Upper lobe of left lung (tissue), 4 donors: Measurements from ENCODE around the gene UBE2L6.

ENCODE experiments used
- POLR2A ChIP-seq, 4 donors: fragments of 450-650 bp; IDR thresholded peaks; one replicate each; pipeline ENCODE4 v1.5.1; 2016 to 2017; ENCODE audit warnings: antibody characterized with exemption in 4 of 4, mild to moderate bottlenecking in 2 of 4
- TF ChIP-seq, protein P1 (sequence below), 6 experiments: fragments of 450-650 bp in 4 of 6; fragments of 200-600 bp in 2 of 6; sonication (generic) in 2 of 6; IDR thresholded peaks; one replicate each; pipeline ENCODE4 v1.5.1; 2016 to 2019; ENCODE audit warnings: antibody characterized with exemption in 6 of 6

DNA sequence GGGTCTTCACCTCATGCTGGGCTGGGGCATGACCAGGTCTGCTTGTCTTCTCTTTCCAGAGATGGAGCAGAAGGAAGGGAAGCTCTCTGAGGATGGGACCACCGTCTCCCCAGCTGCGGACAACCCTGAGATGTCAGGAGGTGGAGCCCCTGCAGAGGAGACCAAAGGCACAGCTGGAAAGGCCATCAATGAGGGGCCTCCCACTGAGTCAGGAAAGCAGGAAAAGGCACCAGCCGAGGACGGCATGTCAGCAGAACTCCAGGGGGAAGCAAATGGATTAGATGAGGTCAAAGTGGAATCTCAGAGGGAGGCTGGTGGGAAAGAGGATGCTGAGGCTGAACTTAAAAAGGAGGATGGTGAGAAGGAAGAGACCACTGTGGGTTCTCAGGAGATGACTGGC, 24.9 kb downstream of the UBE2L6 start:
- no peak for TF ChIP-seq POLR2A (IDR thresholded peaks at IDR 0.05)
- TF ChIP-seq, protein P1, sequence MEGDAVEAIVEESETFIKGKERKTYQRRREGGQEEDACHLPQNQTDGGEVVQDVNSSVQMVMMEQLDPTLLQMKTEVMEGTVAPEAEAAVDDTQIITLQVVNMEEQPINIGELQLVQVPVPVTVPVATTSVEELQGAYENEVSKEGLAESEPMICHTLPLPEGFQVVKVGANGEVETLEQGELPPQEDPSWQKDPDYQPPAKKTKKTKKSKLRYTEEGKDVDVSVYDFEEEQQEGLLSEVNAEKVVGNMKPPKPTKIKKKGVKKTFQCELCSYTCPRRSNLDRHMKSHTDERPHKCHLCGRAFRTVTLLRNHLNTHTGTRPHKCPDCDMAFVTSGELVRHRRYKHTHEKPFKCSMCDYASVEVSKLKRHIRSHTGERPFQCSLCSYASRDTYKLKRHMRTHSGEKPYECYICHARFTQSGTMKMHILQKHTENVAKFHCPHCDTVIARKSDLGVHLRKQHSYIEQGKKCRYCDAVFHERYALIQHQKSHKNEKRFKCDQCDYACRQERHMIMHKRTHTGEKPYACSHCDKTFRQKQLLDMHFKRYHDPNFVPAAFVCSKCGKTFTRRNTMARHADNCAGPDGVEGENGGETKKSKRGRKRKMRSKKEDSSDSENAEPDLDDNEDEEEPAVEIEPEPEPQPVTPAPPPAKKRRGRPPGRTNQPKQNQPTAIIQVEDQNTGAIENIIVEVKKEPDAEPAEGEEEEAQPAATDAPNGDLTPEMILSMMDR (IDR thresholded peaks at IDR 0.05), result no peak
